Activated gamma-delta T cell (primary cell): ENCODE measurements around the gene CYP3A5.

ENCODE experiments used
- DNase-seq: peaks from one replicate; lab custom pipeline; 2025; lab: John Stamatoyannopoulos, UW

CYP3A5 gene

DNA sequence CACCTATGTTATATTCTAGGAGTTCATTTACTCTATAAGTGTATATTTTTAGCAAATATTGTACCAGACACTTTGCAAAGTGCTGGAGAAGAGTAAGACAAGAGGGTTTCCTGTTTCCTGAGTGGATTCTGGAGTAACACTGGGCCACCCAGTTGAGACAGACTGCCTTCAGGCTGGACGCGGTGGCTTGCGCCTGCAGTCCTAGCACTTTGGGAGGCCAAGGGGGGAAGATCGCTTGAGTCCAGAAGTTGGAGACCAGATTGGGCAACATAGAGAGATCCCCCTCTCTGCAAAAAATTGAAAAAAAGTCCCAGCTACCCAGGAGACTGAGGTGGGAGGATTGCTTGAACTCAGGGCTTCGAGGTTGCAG is 63.8 kb downstream of the CYP3A5 start:
- no peak for DNase-seq

GRCh38 chr7:99614495-99614894 is 65.3 kb downstream of the CYP3A5 start:
- DNase-seq = no peak

- no peak for DNase-seq
Measured at GRCh38 chr7:99607548-99607947, 72.2 kb downstream of the CYP3A5 start.

DNA sequence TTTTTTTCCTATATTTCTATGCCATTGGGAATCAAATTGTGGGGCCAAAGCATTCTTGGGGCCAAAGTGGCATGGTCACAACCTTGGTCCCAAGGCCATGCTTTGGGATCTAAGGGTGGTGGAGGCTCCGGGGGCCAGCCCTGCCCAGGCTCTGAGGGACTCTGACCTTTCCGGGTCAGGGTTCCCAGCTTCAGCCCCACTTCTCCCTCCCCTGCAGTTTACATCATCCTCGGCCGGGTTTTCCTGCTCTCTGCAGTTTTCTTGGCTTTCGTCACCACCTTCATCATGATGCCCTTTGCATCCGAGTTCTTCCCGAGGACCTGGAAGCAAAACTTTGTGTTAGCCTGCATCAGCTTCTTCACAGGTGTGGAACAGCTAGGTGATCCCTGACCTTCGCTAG is 73.3 kb downstream of the CYP3A5 start:
- DNase-seq = no peak

- DNase-seq = no peak
Measured at GRCh38 chr7:99605527-99605926, 74.3 kb downstream of the CYP3A5 start.

DNA sequence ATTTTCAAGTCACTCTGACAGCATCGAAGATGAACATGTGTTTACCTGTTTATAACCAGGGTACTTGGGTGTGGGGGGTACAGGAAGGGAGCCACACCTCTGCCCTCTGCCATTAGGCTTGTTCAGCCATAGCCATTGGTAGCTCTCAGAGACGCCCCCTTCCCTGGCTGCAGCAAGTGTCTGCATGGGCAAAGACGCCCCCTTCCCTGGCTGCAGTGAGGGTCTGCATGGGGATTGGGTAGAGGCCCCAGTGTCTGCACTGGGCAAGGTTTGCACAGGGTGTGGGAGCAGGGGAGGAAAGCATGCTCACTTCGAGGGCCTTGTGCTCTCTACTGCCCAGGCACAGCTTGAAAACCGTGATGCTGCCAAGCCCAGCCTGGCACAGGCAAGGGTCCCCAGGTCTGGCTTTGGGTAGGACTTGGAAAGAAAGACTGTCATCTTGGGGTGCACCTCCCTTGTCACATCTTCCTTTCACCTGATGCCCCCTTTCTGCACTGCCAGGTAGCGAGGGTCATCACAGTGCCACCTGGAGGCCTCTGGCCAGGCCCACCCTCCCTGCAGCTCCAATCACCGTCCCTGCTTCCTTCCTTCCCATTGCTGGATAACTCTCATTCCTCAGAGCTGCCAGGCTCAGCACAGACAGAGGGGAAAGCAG is 78.0 kb downstream of the CYP3A5 start:
- no peak for DNase-seq

- no peak for DNase-seq
Measured at GRCh38 chr7:99599836-99600235, 80.0 kb downstream of the CYP3A5 start.
